Measurements from ENCODE around the gene SLC47A2.

DNA sequence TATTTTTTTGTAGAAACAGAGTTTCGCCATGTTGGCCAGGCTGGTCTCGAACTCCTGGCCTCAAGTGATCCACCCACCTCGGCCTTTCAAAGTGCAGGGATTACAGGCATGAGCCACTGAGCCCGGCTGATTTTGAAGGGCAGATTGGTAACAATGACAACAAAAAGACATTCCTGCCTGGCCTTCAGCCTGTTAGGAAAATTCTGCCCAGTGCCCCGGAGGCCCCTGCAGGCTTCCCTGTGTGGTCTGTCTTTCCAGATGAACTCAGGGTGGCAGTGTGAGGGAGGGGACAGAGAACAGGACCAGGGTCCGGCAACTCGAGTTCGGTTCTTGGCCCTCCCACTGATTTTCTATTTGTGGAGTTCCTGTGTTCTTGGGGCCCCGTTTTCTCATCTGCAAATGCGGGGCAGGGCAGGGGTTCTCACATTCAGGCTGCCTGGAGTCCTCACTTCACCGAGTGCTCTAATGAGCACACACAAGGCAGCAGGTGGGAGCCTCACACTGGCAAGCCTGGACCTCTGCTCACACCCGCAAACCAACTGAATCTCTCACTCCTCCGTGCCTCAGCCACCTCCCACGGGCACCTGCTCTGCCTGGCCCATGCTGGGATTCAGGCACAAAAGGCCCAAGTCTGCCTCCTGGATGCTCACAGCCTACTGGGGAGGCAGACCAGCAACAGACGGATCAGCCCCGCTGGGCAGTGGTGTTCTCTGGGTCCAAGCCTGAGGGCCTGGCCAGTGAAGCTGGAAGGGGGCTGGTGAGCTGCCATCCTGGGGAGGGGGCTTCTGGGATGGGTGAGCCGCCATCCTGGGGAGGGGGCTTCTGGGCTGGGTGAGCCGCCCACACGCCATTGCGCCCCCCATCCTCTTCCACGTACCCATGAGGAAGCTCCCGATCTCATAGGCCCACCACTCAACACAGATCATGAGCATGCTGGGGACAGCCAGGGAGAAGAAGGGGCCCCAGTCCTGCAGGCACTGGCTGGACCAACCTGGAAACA is 10.3 kb downstream of the SLC47A2 start:
- TF ChIP-seq, protein P1, sequence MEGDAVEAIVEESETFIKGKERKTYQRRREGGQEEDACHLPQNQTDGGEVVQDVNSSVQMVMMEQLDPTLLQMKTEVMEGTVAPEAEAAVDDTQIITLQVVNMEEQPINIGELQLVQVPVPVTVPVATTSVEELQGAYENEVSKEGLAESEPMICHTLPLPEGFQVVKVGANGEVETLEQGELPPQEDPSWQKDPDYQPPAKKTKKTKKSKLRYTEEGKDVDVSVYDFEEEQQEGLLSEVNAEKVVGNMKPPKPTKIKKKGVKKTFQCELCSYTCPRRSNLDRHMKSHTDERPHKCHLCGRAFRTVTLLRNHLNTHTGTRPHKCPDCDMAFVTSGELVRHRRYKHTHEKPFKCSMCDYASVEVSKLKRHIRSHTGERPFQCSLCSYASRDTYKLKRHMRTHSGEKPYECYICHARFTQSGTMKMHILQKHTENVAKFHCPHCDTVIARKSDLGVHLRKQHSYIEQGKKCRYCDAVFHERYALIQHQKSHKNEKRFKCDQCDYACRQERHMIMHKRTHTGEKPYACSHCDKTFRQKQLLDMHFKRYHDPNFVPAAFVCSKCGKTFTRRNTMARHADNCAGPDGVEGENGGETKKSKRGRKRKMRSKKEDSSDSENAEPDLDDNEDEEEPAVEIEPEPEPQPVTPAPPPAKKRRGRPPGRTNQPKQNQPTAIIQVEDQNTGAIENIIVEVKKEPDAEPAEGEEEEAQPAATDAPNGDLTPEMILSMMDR (IDR thresholded peaks at IDR 0.05) = no peak
- TF ChIP-seq ZFX (IDR thresholded peaks at IDR 0.05; ENCODE audit: borderline replicate concordance) = no peak
